ENCODE results near the gene ARPP19.

- TF ChIP-seq, protein P1, sequence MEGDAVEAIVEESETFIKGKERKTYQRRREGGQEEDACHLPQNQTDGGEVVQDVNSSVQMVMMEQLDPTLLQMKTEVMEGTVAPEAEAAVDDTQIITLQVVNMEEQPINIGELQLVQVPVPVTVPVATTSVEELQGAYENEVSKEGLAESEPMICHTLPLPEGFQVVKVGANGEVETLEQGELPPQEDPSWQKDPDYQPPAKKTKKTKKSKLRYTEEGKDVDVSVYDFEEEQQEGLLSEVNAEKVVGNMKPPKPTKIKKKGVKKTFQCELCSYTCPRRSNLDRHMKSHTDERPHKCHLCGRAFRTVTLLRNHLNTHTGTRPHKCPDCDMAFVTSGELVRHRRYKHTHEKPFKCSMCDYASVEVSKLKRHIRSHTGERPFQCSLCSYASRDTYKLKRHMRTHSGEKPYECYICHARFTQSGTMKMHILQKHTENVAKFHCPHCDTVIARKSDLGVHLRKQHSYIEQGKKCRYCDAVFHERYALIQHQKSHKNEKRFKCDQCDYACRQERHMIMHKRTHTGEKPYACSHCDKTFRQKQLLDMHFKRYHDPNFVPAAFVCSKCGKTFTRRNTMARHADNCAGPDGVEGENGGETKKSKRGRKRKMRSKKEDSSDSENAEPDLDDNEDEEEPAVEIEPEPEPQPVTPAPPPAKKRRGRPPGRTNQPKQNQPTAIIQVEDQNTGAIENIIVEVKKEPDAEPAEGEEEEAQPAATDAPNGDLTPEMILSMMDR (IDR thresholded peaks at IDR 0.05), result no peak
- TF ChIP-seq POLR2A (IDR thresholded peaks at IDR 0.05), result no peak
Measured at GRCh38 chr15:52527196-52527910, 41.5 kb downstream of the ARPP19 start.
